Gastrocnemius medialis (tissue), 4 donors: ENCODE measurements around the gene GPER1. TPM values are rescaled to one million over a fixed set of nuclear protein-coding genes. Genes with fewer than 3 reads are reported as not detected.
"Not testable (repeated sequence)": the region's sequence is repeated elsewhere in the genome, so short reads cannot be mapped to it uniquely, and the experiment has no call there.

Experiments used
- ATAC-seq, 2 donors: fragments of 150-250 bp; one replicate each; pipeline ENCODE4 v1.9.1; 2016
- DNase-seq, 2 donors: peaks; one replicate each; pipeline ENCODE4 v3.0.0-alpha.2; 2019
- H3K27ac ChIP-seq, 4 donors: fragments of 200-600 bp; sonication (generic); 1 replicate in 1 of 4; 2 replicates in 3 of 4; pipeline ENCODE4 v1.5.1; 2016 to 2018; ENCODE audit warnings: mild to moderate bottlenecking in 2 of 4, moderate library complexity in 1 of 4
- H3K27me3 ChIP-seq, 3 donors: fragments of 200-600 bp; sonication (generic) in 2 of 3; 1 replicate in 1 of 3; 2 replicates in 2 of 3; pipeline versions ENCODE4 v1.5.1 to v1.6.0; 2016 to 2019; ENCODE audit warnings: mild to moderate bottlenecking in 1 of 3, moderate library complexity in 1 of 3
- H3K36me3 ChIP-seq, 2 donors: fragments of 200-600 bp; sonication (generic) in 1 of 2; one replicate each; pipeline ENCODE4 v1.5.1; 2017 to 2018
- H3K4me1 ChIP-seq, 2 donors: fragments of 200-600 bp; sonication (generic) in 1 of 2; one replicate each; pipeline ENCODE4 v1.5.1; 2016 to 2017; ENCODE audit warnings: mild to moderate bottlenecking in 2 of 2
- H3K4me3 ChIP-seq, 4 donors: fragments of 200-600 bp; sonication (generic) in 3 of 4; 1 replicate in 1 of 4; 2 replicates in 3 of 4; pipeline ENCODE4 v1.5.1; 2016 to 2019; ENCODE audit warnings: mild to moderate bottlenecking in 2 of 4
- H3K9me3 ChIP-seq, 3 donors: fragments of 200-600 bp; sonication (generic) in 2 of 3; 1 replicate in 1 of 3; 2 replicates in 2 of 3; pipeline ENCODE4 v1.5.1; 2016 to 2019
- CTCF ChIP-seq, 5 experiments: fragments of 450-650 bp in 3 of 5; fragments of 200-600 bp in 2 of 5; sonication (generic) in 2 of 5; IDR thresholded peaks in 4 of 5; conservative IDR thresholded peaks in 1 of 5; 1 replicate in 4 of 5; 2 replicates in 1 of 5; pipeline ENCODE4 v1.5.1; 2016 to 2019; ENCODE audit warnings: antibody characterized with exemption in 5 of 5, mild to moderate bottlenecking in 3 of 5, moderate library complexity in 3 of 5
- POLR2A ChIP-seq, 2 donors: fragments of 450-650 bp; IDR thresholded peaks; one replicate each; pipeline ENCODE4 v1.6.1; 2017; ENCODE audit warnings: antibody characterized with exemption in 2 of 2, mild to moderate bottlenecking in 2 of 2, moderate library complexity in 2 of 2
- in situ Hi-C, 4 donors: fragments of 200-750 bp; cut with MboI; loops; one replicate each; pipeline versions ENCODE4 v1.15.0 to v1.8.0; 2017; ENCODE audit warnings: low sequenced_read_pairs in 4 of 4
- intact Hi-C: fragments of 100-400 bp; cut with DNase I; formaldehyde crosslinking; loops from one replicate; pipeline ENCODE4 v1.15.1; 2023; ENCODE audit warnings: low total_unique reads
- total RNA-seq, 4 donors: library from RNA; depleted of rRNA; stranded (reverse); fragments of >200 nt; gene quantifications; one replicate each; pipeline versions ENCODE4 v1.1.0 to v1.2.3, GENCODE V29; 2016

Gene GPER1
- total RNA-seq, 4 donors from 2014 or later, result 0.92 to 3.2 (median 2.1) TPM

GRCh38 chr7:1068619-1069018 lies 19.3 kb upstream of the GPER1 start:
- Histone ChIP-seq H3K9me3 (no peaks in the 10 kb centered on the region), H3K4me3 (no peak overlapping the region), H3K27ac (no peak overlapping the region), H3K36me3 (no peaks in the 10 kb centered on the region), H3K27me3 (no peaks in the 10 kb centered on the region), H3K4me1 (peaks cover 6 to 7% of the 10 kb centered on the region in 2 donors)
- no peak for DNase-seq
- intact Hi-C loops (loop anchor here (5.0 kb wide), 1 partner anchor 46 kb away; no protein-coding TSS in a partner anchor), in situ Hi-C loops (loop anchor here (5.0 to 10.0 kb wide), 2 partner anchors 74 to 76 kb away; no protein-coding TSS in a partner anchor)
- no peak for ATAC-seq
- TF ChIP-seq POLR2A (IDR thresholded peaks at IDR 0.05) (no peak), CTCF (IDR thresholded peaks at IDR 0.05 in 4 of 5, conservative IDR thresholded peaks at IDR 0.05 in 1 of 5) (no peak)

- Histone ChIP-seq H3K27me3 (no peaks in the 10 kb centered on the region), H3K27ac (no peak overlapping the region), H3K4me3 (no peak overlapping the region), H3K4me1 (peaks cover under 1 to 1% of the 10 kb centered on the region in 2 donors), H3K36me3 (no peaks in the 10 kb centered on the region), H3K9me3 (no peaks in the 10 kb centered on the region)
- DNase-seq (no peak), ATAC-seq (no peak)
- in situ Hi-C loops, result no loop called here
- intact Hi-C loops, result no loop called here
- TF ChIP-seq CTCF (IDR thresholded peaks at IDR 0.05 in 4 of 5, conservative IDR thresholded peaks at IDR 0.05 in 1 of 5) (no peak), POLR2A (IDR thresholded peaks at IDR 0.05) (no peak)
Measured at GRCh38 chr7:1070544-1071011, 17.3 kb upstream of the GPER1 start.

GRCh38 chr7:1071731-1072254 lies 16.1 kb upstream of the GPER1 start:
- in situ Hi-C loops, result no loop called here
- DNase-seq (no peak), ATAC-seq (no peak)
- peaks cover 4 to 8% of the 10 kb centered on the region in 2 donors for H3K4me1 ChIP-seq
- H3K4me3 ChIP-seq, result no peak overlapping the region
- intact Hi-C loops, result no loop called here
- TF ChIP-seq CTCF (IDR thresholded peaks at IDR 0.05 in 4 of 5, conservative IDR thresholded peaks at IDR 0.05 in 1 of 5), result no peak
- no peaks in the 10 kb centered on the region for H3K27me3 ChIP-seq
- no peak overlapping the region for H3K27ac ChIP-seq
- H3K9me3 ChIP-seq, result no peaks in the 10 kb centered on the region
- H3K36me3 ChIP-seq, result no peaks in the 10 kb centered on the region

GRCh38 chr7:1073142-1073977 lies 14.6 kb upstream of the GPER1 start:
- ATAC-seq, result no peak
- in situ Hi-C loops (no loop called here), intact Hi-C loops (no loop called here)
- Histone ChIP-seq H3K36me3 (no peaks in the 10 kb centered on the region), H3K4me3 (no peak overlapping the region), H3K27me3 (no peaks in the 10 kb centered on the region), H3K27ac (no peak overlapping the region), H3K9me3 (no peaks in the 10 kb centered on the region), H3K4me1 (peaks cover 8% of the 10 kb centered on the region in 2 donors)
- TF ChIP-seq POLR2A (IDR thresholded peaks at IDR 0.05) (no peak), CTCF (IDR thresholded peaks at IDR 0.05 in 4 of 5, conservative IDR thresholded peaks at IDR 0.05 in 1 of 5) (no peak)
- no peak for DNase-seq

GRCh38 chr7:1074018-1074417 lies 13.9 kb upstream of the GPER1 start:
- H3K9me3 ChIP-seq, H3K27ac ChIP-seq, intact Hi-C loops, in situ Hi-C loops, H3K27me3 ChIP-seq, H3K4me1 ChIP-seq, ATAC-seq, DNase-seq, H3K36me3 ChIP-seq, H3K4me3 ChIP-seq: not testable (repeated sequence)
